Measurements from ENCODE around the gene HBZ. TPM values are rescaled to one million over a fixed set of nuclear protein-coding genes. Genes with fewer than 3 reads are reported as not detected.

HBZ gene
- total and polyA plus RNA-seq, 2 of the 8 experiments (the other 6 are each of a cell fraction or from before 2014, with no cell fraction given) = 0.12 TPM; not detected in 1

GRCh38 chr16:180101-180675 is 27.7 kb downstream of the HBZ start, which contains the start of gene HBQ1:
Gene HBQ1 (plus strand): TSS chr16:180459. CDS start chr16:180487, 28 bp downstream.
- Histone ChIP-seq H3K27me3 (replicated peaks in 1 of 4; ENCODE audit: control insufficient read depth in 3 of 4, extremely low read depth in 1 of 4, insufficient read depth in 3 of 4, low read length in 3 of 4) (peaks cover 39 to 55% (median 50%) of the 10 kb centered on the region in 4 experiments), H2BK12ac (ENCODE audit: low read depth, low read length) (no peak within 1 kb of the TSS), H4K5ac (ENCODE audit: insufficient read length, low read depth, low read length) (no peak within 1 kb of the TSS), H2BK20ac (ENCODE audit: low read length) (no peak within 1 kb of the TSS), H3K4me1 (replicated peaks in 1 of 4; ENCODE audit: control insufficient read depth in 3 of 4, insufficient read depth in 4 of 4, low read length in 3 of 4) (peaks cover 0 to 5% (median 3%) of the 10 kb centered on the region in 4 experiments; a peak in 5 of 7 replicates), H4K8ac (ENCODE audit: extremely low read depth, insufficient read depth, low read length) (peak within 1 kb of the TSS; percentile 91), H3K4me2 (ENCODE audit: insufficient read depth in 1 of 2, low read depth in 2 of 2, low read length in 2 of 2) (peak within 1 kb of the TSS; percentile 55 to 83), H3K18ac (ENCODE audit: extremely low read depth, low read length) (peak within 1 kb of the TSS; percentile 32), H3K9me3 (ENCODE audit: insufficient read depth in 2 of 2, low read depth in 1 of 2, low read length in 1 of 2) (no peaks in the 10 kb centered on the region), H4K20me1 (replicated peaks in 1 of 2; ENCODE audit: control insufficient read depth in 1 of 2, insufficient read depth in 2 of 2, low read length in 2 of 2) (peaks cover 11 to 16% of the 10 kb centered on the region in 2 experiments), H2BK15ac (ENCODE audit: low read length) (no peak within 1 kb of the TSS), H3K9ac (replicated peaks in 1 of 4; ENCODE audit: extremely low read depth in 1 of 4, low read depth in 3 of 4, low read length in 3 of 4) (no peak within 1 kb of the TSS), H3K79me1 (ENCODE audit: low read depth, low read length) (no peaks in the 10 kb centered on the region), H3K79me2 (ENCODE audit: control insufficient read depth in 1 of 2, insufficient read depth in 2 of 2, low read length in 2 of 2) (no peaks in the 10 kb centered on the region), H2BK120ac (replicated peaks; ENCODE audit: low read depth, low read length) (no peak within 1 kb of the TSS), H3K14ac (ENCODE audit: insufficient read length) (no peak within 1 kb of the TSS), H2AFZ (ENCODE audit: low read length) (no peak within 1 kb of the TSS), H2AK5ac (ENCODE audit: low read depth, low read length) (no peak within 1 kb of the TSS), H3K4me3 (ENCODE audit: extremely low read depth in 1 of 4, insufficient read depth in 2 of 4, low read depth in 3 of 4, low read length in 4 of 4) (peak within 1 kb of the TSS; percentile 10 to 58 (median 20); a peak in 6 of 8 replicates), H3K56ac (replicated peaks; ENCODE audit: insufficient read length, low read depth, low read length) (no peak within 1 kb of the TSS), H2BK5ac (ENCODE audit: low read depth, low read length) (no peak within 1 kb of the TSS), H4K91ac (replicated peaks; ENCODE audit: insufficient read length, low read length) (peak within 1 kb of the TSS; percentile 89), H3K27ac (ENCODE audit: low read depth, low read length) (no peak within 1 kb of the TSS), H3K4ac (replicated peaks; ENCODE audit: insufficient read length, low read depth, low read length) (no peak within 1 kb of the TSS), H3K23ac (ENCODE audit: insufficient read length) (no peak within 1 kb of the TSS), H3K36me3 (ENCODE audit: control insufficient read depth in 2 of 4, insufficient read depth in 4 of 4, low read length in 3 of 4) (peaks cover 0 to 2% (median 0%) of the 10 kb centered on the region in 4 experiments; a peak in 1 of 8 replicates), H3K23me2 (ENCODE audit: low read depth, low read length) (peaks cover 9% of the 10 kb centered on the region; the same call in 1 of the 2 replicates)
- WGBS, 2 experiments (ENCODE audit: extremely low coverage in 1 of 2, insufficient coverage in 1 of 2, insufficient read length in 1 of 2, insufficient replicate concordance in 2 of 2, low coverage in 1 of 2, low lambda C conversion rate in 2 of 2, missing lambda C conversion rate in 1 of 2) = 27% methylated on average over 31 of the region's 59 CpGs; no CpG with 5 or more reads in 1 of the 2 experiments
- DNase-seq (ENCODE audit: low read depth in 1 of 2, low spot score in 2 of 2) (peak in 1 of 2 experiments; percentile 84), FAIRE-seq (no peak)
- CTCF ChIA-PET (ENCODE audit: partially characterized antibody) = interaction anchor here (0.6 to 4.3 kb wide), 14 partner anchors 9 to 247 kb away, joined by 3 to 41 read pairs (median 4); no protein-coding TSS in a partner anchor
- POLR2A ChIA-PET (ENCODE audit: partially characterized antibody) = interaction anchor here (0.6 to 2.9 kb wide), 10 partner anchors 9 to 182 kb away, joined by 3 to 29 read pairs (median 3); partner anchors contain the start of genes HBM and NPRL3
- peak; percentile 44 for TF ChIP-seq NRF1 (IDR thresholded peaks at IDR 0.05; ENCODE audit: low read depth, low read length)
- peak; percentile 42 for TF ChIP-seq EZH2 (IDR thresholded peaks at IDR 0.05; ENCODE audit: low read depth, low read length, severe bottlenecking)
- peak in 1 of 2 experiments; percentile 54; a peak in 1 of 4 replicates for TF ChIP-seq HDAC2 (IDR thresholded peaks at IDR 0.05; ENCODE audit: borderline replicate concordance in 1 of 2, low read depth in 2 of 2, low read length in 2 of 2)
- no peak for TF ChIP-seq BCL11A (IDR thresholded peaks at IDR 0.05; ENCODE audit: low read depth in 2 of 2, low read length in 2 of 2)
- no peak for TF ChIP-seq GTF2F1 (IDR thresholded peaks at IDR 0.05; ENCODE audit: borderline replicate concordance, low read depth, low read length)
- no peak for TF ChIP-seq POLR2A (IDR thresholded peaks at IDR 0.05; ENCODE audit: control extremely low read depth in 1 of 2, low read depth in 2 of 2, low read length in 2 of 2)
- TF ChIP-seq NANOG (IDR thresholded peaks at IDR 0.05; ENCODE audit: insufficient read depth, low read depth, low read length, poor library complexity, severe bottlenecking) = no peak
- no peak for TF ChIP-seq YY1 (IDR thresholded peaks at IDR 0.05; ENCODE audit: low read depth, low read length)
- TF ChIP-seq PHF8 (conservative IDR thresholded peaks at IDR 0.05; ENCODE audit: low read depth, low read length) = no peak
